ENCODE measurements around the gene OR6J1. TPM values are rescaled to one million over a fixed set of nuclear protein-coding genes. Genes with fewer than 3 reads are reported as not detected.

OR6J1 gene
- polyA plus RNA-seq, 1 of the 3 experiments (the other 2 are of a cell fraction): not detected

DNA sequence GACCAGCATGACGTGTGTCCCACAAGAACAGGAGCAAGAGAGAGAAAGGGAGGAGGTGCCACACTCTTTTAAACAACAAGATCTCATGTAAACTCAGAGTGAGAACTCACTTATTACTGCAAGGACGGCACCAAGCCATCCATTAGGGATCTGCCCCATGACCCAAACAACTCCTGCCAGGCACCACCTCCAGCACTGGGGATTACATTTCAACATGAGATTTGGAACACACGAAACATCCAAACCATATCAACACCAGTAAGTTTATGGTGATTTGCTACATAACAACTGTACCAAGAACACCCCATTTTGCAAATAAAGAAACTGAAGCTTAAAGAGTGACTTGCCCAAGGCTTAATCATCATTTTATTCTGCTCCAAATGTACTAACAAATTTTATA lies 23.7 kb upstream of the OR6J1 start:
- Histone ChIP-seq H3K27ac (ENCODE audit: low read depth in 2 of 2, low read length in 1 of 2) (no peak overlapping the region), H3K9me3 (no peaks in the 10 kb centered on the region), H3K4me2 (no peak overlapping the region), H2AFZ (ENCODE audit: low read depth) (no peak overlapping the region), H3F3A (replicated peaks; ENCODE audit: insufficient read depth) (no peaks in the 10 kb centered on the region), H3K9ac (no peak overlapping the region), H3K79me2 (ENCODE audit: insufficient read depth) (no peaks in the 10 kb centered on the region), H3K4me1 (ENCODE audit: control insufficient read depth in 1 of 2, insufficient read depth in 2 of 2, low read depth in 1 of 2, low read length in 1 of 2) (no peaks in the 10 kb centered on the region), H4K20me1 (ENCODE audit: insufficient read depth) (no peaks in the 10 kb centered on the region), H3K36me3 (replicated peaks in 1 of 2; ENCODE audit: control insufficient read depth in 1 of 2, insufficient read depth in 2 of 2, low read length in 1 of 2) (no peaks in the 10 kb centered on the region), H3K4me3 (ENCODE audit: low read depth in 2 of 2, low read length in 1 of 2) (no peak overlapping the region), H3K9me2 (no peaks in the 10 kb centered on the region), H3K27me3 (ENCODE audit: insufficient read depth) (peaks cover 32% of the 10 kb centered on the region; the same call in 1 of the 2 replicates)
- ChIA-PET CTCF (interaction anchor here (1.1 to 1.3 kb wide), 2 partner anchors 15 to 111 kb away, joined by 4 to 5 read pairs; no protein-coding TSS in a partner anchor), POLR2A (no interaction called here)
- 5% methylated on average over 3 of the region's 3 CpGs for WGBS (ENCODE audit: low lambda C conversion rate)
- no peak for DNase-seq
- TF ChIP-seq FOSL2 (IDR thresholded peaks at IDR 0.05; ENCODE audit: borderline replicate concordance, low read depth) (no peak), NRF1 (IDR thresholded peaks at IDR 0.05; ENCODE audit: low read depth, low read length) (no peak), RFX5 (IDR thresholded peaks at IDR 0.05; ENCODE audit: low read length) (no peak), TAF1 (IDR thresholded peaks at IDR 0.05; ENCODE audit: borderline replicate concordance, low read depth, low read length) (no peak), NFIC (IDR thresholded peaks at IDR 0.05; ENCODE audit: borderline replicate concordance) (no peak), TCF12 (IDR thresholded peaks at IDR 0.05) (no peak), YY1 (IDR thresholded peaks at IDR 0.05; ENCODE audit: low read depth) (no peak), FOXM1 (IDR thresholded peaks at IDR 0.05; ENCODE audit: low read depth) (no peak), MAX (IDR thresholded peaks at IDR 0.05; ENCODE audit: low read depth) (no peak), MEF2A (IDR thresholded peaks at IDR 0.05; ENCODE audit: borderline replicate concordance, low read depth) (no peak), EP300 (IDR thresholded peaks at IDR 0.05; ENCODE audit: borderline replicate concordance in 1 of 2, low read depth in 1 of 2, low read length in 1 of 2) (no peak), ELF1 (IDR thresholded peaks at IDR 0.05) (no peak)
- TF ChIP-seq, protein P1, sequence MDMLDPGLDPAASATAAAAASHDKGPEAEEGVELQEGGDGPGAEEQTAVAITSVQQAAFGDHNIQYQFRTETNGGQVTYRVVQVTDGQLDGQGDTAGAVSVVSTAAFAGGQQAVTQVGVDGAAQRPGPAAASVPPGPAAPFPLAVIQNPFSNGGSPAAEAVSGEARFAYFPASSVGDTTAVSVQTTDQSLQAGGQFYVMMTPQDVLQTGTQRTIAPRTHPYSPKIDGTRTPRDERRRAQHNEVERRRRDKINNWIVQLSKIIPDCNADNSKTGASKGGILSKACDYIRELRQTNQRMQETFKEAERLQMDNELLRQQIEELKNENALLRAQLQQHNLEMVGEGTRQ (IDR thresholded peaks at IDR 0.05; ENCODE audit: borderline replicate concordance, low read depth, low read length): no peak
- TF ChIP-seq, protein P2, sequence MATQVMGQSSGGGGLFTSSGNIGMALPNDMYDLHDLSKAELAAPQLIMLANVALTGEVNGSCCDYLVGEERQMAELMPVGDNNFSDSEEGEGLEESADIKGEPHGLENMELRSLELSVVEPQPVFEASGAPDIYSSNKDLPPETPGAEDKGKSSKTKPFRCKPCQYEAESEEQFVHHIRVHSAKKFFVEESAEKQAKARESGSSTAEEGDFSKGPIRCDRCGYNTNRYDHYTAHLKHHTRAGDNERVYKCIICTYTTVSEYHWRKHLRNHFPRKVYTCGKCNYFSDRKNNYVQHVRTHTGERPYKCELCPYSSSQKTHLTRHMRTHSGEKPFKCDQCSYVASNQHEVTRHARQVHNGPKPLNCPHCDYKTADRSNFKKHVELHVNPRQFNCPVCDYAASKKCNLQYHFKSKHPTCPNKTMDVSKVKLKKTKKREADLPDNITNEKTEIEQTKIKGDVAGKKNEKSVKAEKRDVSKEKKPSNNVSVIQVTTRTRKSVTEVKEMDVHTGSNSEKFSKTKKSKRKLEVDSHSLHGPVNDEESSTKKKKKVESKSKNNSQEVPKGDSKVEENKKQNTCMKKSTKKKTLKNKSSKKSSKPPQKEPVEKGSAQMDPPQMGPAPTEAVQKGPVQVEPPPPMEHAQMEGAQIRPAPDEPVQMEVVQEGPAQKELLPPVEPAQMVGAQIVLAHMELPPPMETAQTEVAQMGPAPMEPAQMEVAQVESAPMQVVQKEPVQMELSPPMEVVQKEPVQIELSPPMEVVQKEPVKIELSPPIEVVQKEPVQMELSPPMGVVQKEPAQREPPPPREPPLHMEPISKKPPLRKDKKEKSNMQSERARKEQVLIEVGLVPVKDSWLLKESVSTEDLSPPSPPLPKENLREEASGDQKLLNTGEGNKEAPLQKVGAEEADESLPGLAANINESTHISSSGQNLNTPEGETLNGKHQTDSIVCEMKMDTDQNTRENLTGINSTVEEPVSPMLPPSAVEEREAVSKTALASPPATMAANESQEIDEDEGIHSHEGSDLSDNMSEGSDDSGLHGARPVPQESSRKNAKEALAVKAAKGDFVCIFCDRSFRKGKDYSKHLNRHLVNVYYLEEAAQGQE (IDR thresholded peaks at IDR 0.05; ENCODE audit: low read depth, low read length): no peak
- TF ChIP-seq, protein P3, sequence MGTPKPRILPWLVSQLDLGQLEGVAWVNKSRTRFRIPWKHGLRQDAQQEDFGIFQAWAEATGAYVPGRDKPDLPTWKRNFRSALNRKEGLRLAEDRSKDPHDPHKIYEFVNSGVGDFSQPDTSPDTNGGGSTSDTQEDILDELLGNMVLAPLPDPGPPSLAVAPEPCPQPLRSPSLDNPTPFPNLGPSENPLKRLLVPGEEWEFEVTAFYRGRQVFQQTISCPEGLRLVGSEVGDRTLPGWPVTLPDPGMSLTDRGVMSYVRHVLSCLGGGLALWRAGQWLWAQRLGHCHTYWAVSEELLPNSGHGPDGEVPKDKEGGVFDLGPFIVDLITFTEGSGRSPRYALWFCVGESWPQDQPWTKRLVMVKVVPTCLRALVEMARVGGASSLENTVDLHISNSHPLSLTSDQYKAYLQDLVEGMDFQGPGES (IDR thresholded peaks at IDR 0.05; ENCODE audit: low read depth, low read length): no peak

All from SK-N-SH (cell line).